B cell (primary cell): ENCODE data around the gene IBA57. TPM values are rescaled to one million over a fixed set of nuclear protein-coding genes. Genes with fewer than 3 reads are reported as not detected.

Experiments used
- ATAC-seq: fragments of 200-7000 bp; cut with Tn5 transposase; one replicate; pipeline ENCODE4 v1.10.0; 2021; ENCODE audit warnings: low read depth, mild to moderate bottlenecking, moderate number of reproducible peaks, moderate library complexity
- CTCF ChIA-PET: fragments of 350-600 bp; sonication (Branson Sonifier 250); formaldehyde crosslinking; loops from one replicate; lab custom pipeline; 2021; ENCODE audit warnings: antibody characterized with exemption, inconsistent platforms; lab: Charles Lee
- POLR2A ChIA-PET: fragments of 350-600 bp; sonication (Branson Sonifier 250); formaldehyde crosslinking; loops from one replicate; lab custom pipeline; 2021; ENCODE audit warnings: antibody characterized with exemption; lab: Charles Lee
- DNase-seq: peaks from one replicate; pipeline ENCODE4 v3.0.0; 2013
- H2AFZ ChIP-seq: 2 replicates; pipeline ENCODE4 v1.6.1; 2012; ENCODE audit warnings: mild to moderate bottlenecking, low read depth, low read length; ENCODE audit not compliant: insufficient read depth, poor library complexity, severe bottlenecking
- H3K27ac ChIP-seq, 2 donors: 1 replicate in 1 of 2; 2 replicates in 1 of 2; pipeline ENCODE4 v1.5.1; 2012 to 2013; ENCODE audit warnings: low read length in 2 of 2, mild to moderate bottlenecking in 2 of 2, moderate library complexity in 1 of 2
- H3K27me3 ChIP-seq, 4 experiments: fragments of 200-600 bp in 1 of 4; sonication (generic) in 1 of 4; replicated peaks in 1 of 4; 1 replicate in 2 of 4; 2 replicates in 2 of 4; pipeline versions ENCODE4 v1.6.1 to v1.7.0; 2013 to 2016; ENCODE audit warnings: low read length in 3 of 4, mild to moderate bottlenecking in 2 of 4, mixed read lengths in 1 of 4, moderate library complexity in 1 of 4; ENCODE audit not compliant: insufficient read depth in 4 of 4, control insufficient read depth in 3 of 4; ENCODE audit errors: control extremely low read depth in 1 of 4
- H3K36me3 ChIP-seq, 2 experiments: replicated peaks in 1 of 2; 1 replicate in 1 of 2; 2 replicates in 1 of 2; pipeline versions ENCODE4 v1.6.1 to v1.7.1; 2013; ENCODE audit warnings: low read length in 1 of 2; ENCODE audit not compliant: insufficient read depth in 2 of 2, control insufficient read depth in 1 of 2; ENCODE audit errors: control extremely low read depth in 1 of 2, extremely low read depth in 1 of 2
- H3K4me1 ChIP-seq, 2 donors: fragments of 200-600 bp in 1 of 2; sonication (generic) in 1 of 2; 1 replicate in 1 of 2; 2 replicates in 1 of 2; pipeline versions ENCODE4 v1.5.1 to v1.6.1; 2013 to 2017; ENCODE audit warnings: low read length in 2 of 2; ENCODE audit not compliant: control insufficient read depth in 2 of 2, insufficient read depth in 2 of 2
- H3K4me2 ChIP-seq: replicated peaks from 2 replicates; pipeline ENCODE3; 2012; ENCODE audit warnings: mild to moderate bottlenecking, low read depth, low read length; ENCODE audit not compliant: poor library complexity, severe bottlenecking
- H3K4me3 ChIP-seq, 5 experiments: fragments of 200-600 bp in 1 of 5; sonication (generic) in 1 of 5; 1 replicate in 3 of 5; 2 replicates in 2 of 5; pipeline versions ENCODE4 v1.5.1 to v1.7.0; 2011 to 2016; ENCODE audit warnings: low read length in 4 of 5, mild to moderate bottlenecking in 4 of 5, low read depth in 2 of 5, control low read depth in 1 of 5, moderate library complexity in 1 of 5; ENCODE audit not compliant: insufficient read depth in 1 of 5; ENCODE audit errors: control extremely low read depth in 1 of 5, extremely low read depth in 1 of 5
- H3K79me2 ChIP-seq: fragments of 200-600 bp; sonication (generic); one replicate; pipeline ENCODE4 v1.6.0; 2016; ENCODE audit warnings: low read length; ENCODE audit not compliant: control insufficient read depth, insufficient read depth
- H3K9ac ChIP-seq: fragments of 200-600 bp; sonication (generic); 2 replicates; pipeline ENCODE4 v1.6.1; 2017; ENCODE audit warnings: mild to moderate bottlenecking, low read length, moderate library complexity
- H3K9me3 ChIP-seq, 3 donors: one replicate each; pipeline versions ENCODE4 v1.6.1 to v1.7.1; 2013; ENCODE audit warnings: low read length in 2 of 3; ENCODE audit not compliant: control insufficient read depth in 2 of 3, insufficient read depth in 1 of 3; ENCODE audit errors: control extremely low read depth in 1 of 3
- H4K20me1 ChIP-seq: 2 replicates; pipeline ENCODE4 v1.6.0; 2012; ENCODE audit warnings: mild to moderate bottlenecking, low read length; ENCODE audit not compliant: insufficient read depth, control insufficient read depth, poor library complexity, severe bottlenecking
- H3K27ac Mint-ChIP-seq: one replicate; pipeline ENCODE4 v1.8.0; 2021; ENCODE audit warnings: mixed read lengths
- H3K27me3 Mint-ChIP-seq: one replicate; pipeline ENCODE4 v1.8.0; 2021; ENCODE audit warnings: mixed read lengths
- H3K4me1 Mint-ChIP-seq: one replicate; pipeline ENCODE4 v1.8.0; 2021; ENCODE audit warnings: mixed read lengths
- H3K4me3 Mint-ChIP-seq: one replicate; pipeline ENCODE4 v1.8.0; 2021; ENCODE audit warnings: mixed read lengths
- H3K9me3 Mint-ChIP-seq: one replicate; pipeline ENCODE4 v1.8.0; 2022; ENCODE audit warnings: mixed read lengths; ENCODE audit not compliant: insufficient read depth
- EZH2 ChIP-seq: IDR thresholded peaks from 2 replicates; pipeline ENCODE4 v1.6.1; 2012; ENCODE audit warnings: borderline replicate concordance, low read depth, mild to moderate bottlenecking, moderate library complexity, low read length; ENCODE audit not compliant: insufficient read depth, poor library complexity, severe bottlenecking
- WGBS: methylation state at CpG from one replicate; pipeline ENCODE4 v1.1.5; 2013; ENCODE audit warnings: missing lambda C conversion rate; ENCODE audit not compliant: insufficient coverage; 5-methylcytosine and 5-hydroxymethylcytosine counted together
- intact Hi-C: fragments of 100-400 bp; cut with micrococcal nuclease; formaldehyde crosslinking; loops from one replicate; pipeline ENCODE4 v1.10.0; 2022
- polyA plus RNA-seq: library from polyadenylated mRNA; depleted of rRNA; stranded (reverse); fragments of >200 nt; gene quantifications from 2 replicates; pipeline ENCODE4 v1.2.3, GENCODE V29; 2012
- total RNA-seq, 2 donors: library from RNA; stranded (reverse); fragments of 120-200 nt in 1 of 2; gene quantifications; 1 replicate in 1 of 2; 2 replicates in 1 of 2; pipeline versions ENCODE4 v1.2.3 to v1.2.4, GENCODE V29; 2013 to 2022
- TF ChIP-seq, protein P1 (sequence below): fragments of 200-600 bp; IDR thresholded peaks from one replicate; pipeline ENCODE4 v1.8.0; 2022; ENCODE audit warnings: antibody characterized with exemption, mild to moderate bottlenecking

IBA57 gene
- total and polyA plus RNA-seq, 2 donors (not counting 1 experiment from before 2014, with no cell fraction given) = 5.2 to 12.8 TPM

GRCh38 chr1:228178737-228179684 is 13.4 kb downstream of the IBA57 start:
- DNase-seq (no peak), ATAC-seq (no peak)
- no peak overlapping the region for H3K4me2 ChIP-seq
- H3K27me3 Mint-ChIP-seq = no peaks in the 10 kb centered on the region
- ChIA-PET POLR2A (no interaction called here), CTCF (interaction anchor here (1.4 kb wide), 1 partner anchor 41 kb away, joined by 5 read pairs; no protein-coding TSS in a partner anchor)
- no peak overlapping the region for H3K4me3 ChIP-seq
- H3K27ac Mint-ChIP-seq = no peak overlapping the region
- intact Hi-C loops = no loop called here
- H2AFZ ChIP-seq = no peak overlapping the region
- no peak overlapping the region for H3K9ac ChIP-seq
- no peak overlapping the region for H3K27ac ChIP-seq
- H3K27me3 ChIP-seq = no peaks in the 10 kb centered on the region
- peaks cover 15% of the 10 kb centered on the region for H4K20me1 ChIP-seq
- TF ChIP-seq, protein P1, sequence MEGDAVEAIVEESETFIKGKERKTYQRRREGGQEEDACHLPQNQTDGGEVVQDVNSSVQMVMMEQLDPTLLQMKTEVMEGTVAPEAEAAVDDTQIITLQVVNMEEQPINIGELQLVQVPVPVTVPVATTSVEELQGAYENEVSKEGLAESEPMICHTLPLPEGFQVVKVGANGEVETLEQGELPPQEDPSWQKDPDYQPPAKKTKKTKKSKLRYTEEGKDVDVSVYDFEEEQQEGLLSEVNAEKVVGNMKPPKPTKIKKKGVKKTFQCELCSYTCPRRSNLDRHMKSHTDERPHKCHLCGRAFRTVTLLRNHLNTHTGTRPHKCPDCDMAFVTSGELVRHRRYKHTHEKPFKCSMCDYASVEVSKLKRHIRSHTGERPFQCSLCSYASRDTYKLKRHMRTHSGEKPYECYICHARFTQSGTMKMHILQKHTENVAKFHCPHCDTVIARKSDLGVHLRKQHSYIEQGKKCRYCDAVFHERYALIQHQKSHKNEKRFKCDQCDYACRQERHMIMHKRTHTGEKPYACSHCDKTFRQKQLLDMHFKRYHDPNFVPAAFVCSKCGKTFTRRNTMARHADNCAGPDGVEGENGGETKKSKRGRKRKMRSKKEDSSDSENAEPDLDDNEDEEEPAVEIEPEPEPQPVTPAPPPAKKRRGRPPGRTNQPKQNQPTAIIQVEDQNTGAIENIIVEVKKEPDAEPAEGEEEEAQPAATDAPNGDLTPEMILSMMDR = no peak
- TF ChIP-seq EZH2 = no peak
- H3K4me1 Mint-ChIP-seq = peaks cover 4% of the 10 kb centered on the region
- no peaks in the 10 kb centered on the region for H3K4me1 ChIP-seq
- 94% methylated on average over 7 of the region's 12 CpGs for WGBS
- H3K9me3 Mint-ChIP-seq = no peaks in the 10 kb centered on the region
- peaks cover 16% of the 10 kb centered on the region for H3K79me2 ChIP-seq
- H3K9me3 ChIP-seq = peaks cover 0 to 7% (median 0%) of the 10 kb centered on the region in 3 donors
- H3K4me3 Mint-ChIP-seq = no peak overlapping the region
- peaks cover 0 to 10% of the 10 kb centered on the region in 2 experiments for H3K36me3 ChIP-seq
